H9 (cell line): Measurements from ENCODE around the gene RBP4. TPM values are rescaled to one million over a fixed set of nuclear protein-coding genes. Genes with fewer than 3 reads are reported as not detected.

ENCODE experiments used
- DNase-seq: peaks from one replicate; pipeline ENCODE4 v3.0.0-alpha.2; 2017
- H2AFZ ChIP-seq: one replicate; pipeline ENCODE4 v1.6.1; 2013; ENCODE audit warnings: mild to moderate bottlenecking, low read length, control low read depth, moderate library complexity
- H2AK5ac ChIP-seq: 2 replicates; pipeline ENCODE4 v1.6.1; 2013; ENCODE audit warnings: low read length, control low read depth, mixed read lengths; ENCODE audit not compliant: insufficient read length
- H2BK120ac ChIP-seq: one replicate; pipeline ENCODE4 v1.6.1; 2013; ENCODE audit warnings: low read depth, mild to moderate bottlenecking, low read length, control low read depth, inconsistent platforms; ENCODE audit not compliant: poor library complexity, severe bottlenecking
- H2BK12ac ChIP-seq: 2 replicates; pipeline ENCODE4 v1.6.1; 2013; ENCODE audit warnings: low read length, control low read depth, mixed read lengths, low read depth; ENCODE audit not compliant: insufficient read length
- H2BK15ac ChIP-seq: 2 replicates; pipeline ENCODE4 v1.6.1; 2013; ENCODE audit warnings: low read depth, low read length, control low read depth
- H2BK20ac ChIP-seq: one replicate; pipeline ENCODE4 v1.6.1; 2013; ENCODE audit warnings: low read depth, mild to moderate bottlenecking, low read length, control low read depth, inconsistent platforms; ENCODE audit not compliant: poor library complexity, severe bottlenecking
- H2BK5ac ChIP-seq: 2 replicates; pipeline ENCODE4 v1.6.1; 2013; ENCODE audit warnings: low read length, control low read depth, mixed read lengths; ENCODE audit not compliant: insufficient read length
- H3K14ac ChIP-seq: 2 replicates; pipeline ENCODE4 v1.6.1; 2013; ENCODE audit warnings: low read length, control low read depth; ENCODE audit not compliant: insufficient read depth
- H3K18ac ChIP-seq: 2 replicates; pipeline ENCODE4 v1.6.1; 2013; ENCODE audit warnings: low read depth, mild to moderate bottlenecking, mixed read lengths, low read length, control low read depth; ENCODE audit not compliant: insufficient read length
- H3K23ac ChIP-seq: 2 replicates; pipeline ENCODE4 v1.6.1; 2013; ENCODE audit warnings: low read length, control low read depth, mixed read lengths, low read depth; ENCODE audit not compliant: insufficient read length
- H3K23me2 ChIP-seq: 2 replicates; pipeline ENCODE4 v1.6.1; 2013; ENCODE audit warnings: low read depth, mild to moderate bottlenecking, mixed read lengths, low read length, control low read depth; ENCODE audit not compliant: insufficient read length, poor library complexity, severe bottlenecking
- H3K27ac ChIP-seq: 2 replicates; pipeline ENCODE4 v1.5.1; 2013; ENCODE audit warnings: low read length, control low read depth, mixed read lengths, low read depth; ENCODE audit not compliant: insufficient read length
- H3K27me3 ChIP-seq: 2 replicates; pipeline ENCODE4 v1.6.1; 2013; ENCODE audit warnings: low read length, control low read depth, inconsistent platforms; ENCODE audit not compliant: insufficient read depth
- H3K4ac ChIP-seq: 2 replicates; pipeline ENCODE4 v1.6.1; 2013; ENCODE audit warnings: low read depth, mild to moderate bottlenecking, control low read depth, inconsistent platforms, low read length, moderate library complexity
- H3K4me1 ChIP-seq: 2 replicates; pipeline ENCODE4 v1.6.1; 2013; ENCODE audit warnings: low read length, control low read depth, inconsistent platforms; ENCODE audit not compliant: insufficient read depth
- H3K4me2 ChIP-seq: 2 replicates; pipeline ENCODE4 v1.6.1; 2013; ENCODE audit warnings: low read length, control low read depth, mixed read lengths; ENCODE audit not compliant: insufficient read length, insufficient read depth
- H3K56ac ChIP-seq: 2 replicates; pipeline ENCODE4 v1.6.1; 2013; ENCODE audit warnings: low read depth, mild to moderate bottlenecking, mixed read lengths, low read length, control low read depth; ENCODE audit not compliant: insufficient read length
- H3K79me1 ChIP-seq: 2 replicates; pipeline ENCODE4 v1.6.1; 2013; ENCODE audit warnings: low read depth, mild to moderate bottlenecking, moderate library complexity, low read length, control low read depth, inconsistent platforms; ENCODE audit not compliant: insufficient read depth, poor library complexity, severe bottlenecking
- H3K79me2 ChIP-seq: 2 replicates; pipeline ENCODE4 v1.6.1; 2013; ENCODE audit warnings: low read length, control low read depth, inconsistent platforms; ENCODE audit not compliant: insufficient read depth
- H3K9ac ChIP-seq: 2 replicates; pipeline ENCODE4 v1.6.1; 2013; ENCODE audit warnings: low read length, control low read depth, mixed read lengths; ENCODE audit not compliant: insufficient read length; ENCODE audit errors: extremely low read depth
- H3K9me3 ChIP-seq: one replicate; pipeline ENCODE4 v1.6.1; 2013; ENCODE audit warnings: low read depth, low read length, inconsistent platforms; ENCODE audit not compliant: control insufficient read depth
- H3T11ph ChIP-seq: one replicate; pipeline ENCODE4 v1.6.1; 2013; ENCODE audit warnings: mild to moderate bottlenecking, low read length, control low read depth, inconsistent platforms
- H4K20me1 ChIP-seq: one replicate; pipeline ENCODE4 v1.6.1; 2013; ENCODE audit not compliant: control insufficient read depth, insufficient read length, insufficient read depth
- H4K5ac ChIP-seq: 2 replicates; pipeline ENCODE4 v1.6.1; 2013; ENCODE audit warnings: low read depth, mild to moderate bottlenecking, mixed read lengths, low read length, control low read depth; ENCODE audit not compliant: insufficient read length
- H4K8ac ChIP-seq: replicated peaks from 2 replicates; pipeline ENCODE4 v1.6.1; 2013; ENCODE audit warnings: low read length, control low read depth, mixed read lengths, low read depth; ENCODE audit not compliant: insufficient read length
- H4K91ac ChIP-seq: 2 replicates; pipeline ENCODE4 v1.6.1; 2013; ENCODE audit warnings: low read depth, mild to moderate bottlenecking, moderate library complexity, mixed read lengths, low read length, control low read depth; ENCODE audit not compliant: insufficient read length
- H3K27ac Mint-ChIP-seq, 3 experiments: 2 replicates in 2 of 3; 3 replicates in 1 of 3; pipeline ENCODE4 v1.8.0; 2020 to 2021; ENCODE audit warnings: mixed read lengths in 3 of 3, mild to moderate bottlenecking in 1 of 3, moderate library complexity in 1 of 3
- H3K27me3 Mint-ChIP-seq: 2 replicates; pipeline ENCODE4 v1.8.0; 2021; ENCODE audit warnings: low read depth, mild to moderate bottlenecking, moderate library complexity, mixed read lengths
- H3K36me3 Mint-ChIP-seq, 3 experiments: 2 replicates in 2 of 3; 3 replicates in 1 of 3; pipeline ENCODE4 v1.8.0; 2020 to 2021; ENCODE audit warnings: low read depth in 3 of 3, mixed read lengths in 3 of 3; ENCODE audit not compliant: insufficient read depth in 1 of 3
- H3K4me1 Mint-ChIP-seq, 2 experiments: 2 replicates each; pipeline ENCODE4 v1.8.0; 2020; ENCODE audit warnings: mixed read lengths in 2 of 2
- H3K4me3 Mint-ChIP-seq, 2 experiments: 2 replicates in 1 of 2; 3 replicates in 1 of 2; pipeline ENCODE4 v1.8.0; 2020 to 2021; ENCODE audit warnings: mild to moderate bottlenecking in 2 of 2, mixed read lengths in 2 of 2, moderate library complexity in 1 of 2
- H3K9me3 Mint-ChIP-seq, 2 experiments: 2 replicates in 1 of 2; 3 replicates in 1 of 2; pipeline ENCODE4 v1.8.0; 2020; ENCODE audit warnings: mild to moderate bottlenecking in 2 of 2, mixed read lengths in 2 of 2, moderate library complexity in 1 of 2
- CTCF ChIP-seq: fragments of 200-600 bp; sonication (generic); conservative IDR thresholded peaks from 3 replicates; pipeline ENCODE4 v1.8.0; 2021; ENCODE audit warnings: antibody characterized with exemption, mild to moderate bottlenecking
- whole genome bisulfite sequencing: extraction: QIAGEN DNeasy Blood & Tissue Kit; methylation state at CpG from one replicate; pipeline ENCODE4 v1.1.7; 2013; ENCODE audit warnings: missing lambda C conversion rate, low lambda C conversion rate, mixed read lengths; ENCODE audit not compliant: insufficient read length; ENCODE audit errors: extremely low coverage; 5-methylcytosine and 5-hydroxymethylcytosine counted together
- total RNA-seq: library from RNA; stranded (reverse); gene quantifications from 2 replicates; pipeline ENCODE4 v1.2.1, GENCODE V29; 2021

Gene RBP4
- total RNA-seq, 1 experiment from 2014 or later, result not detected

- H3K56ac ChIP-seq, result no peak overlapping the region
- H2BK12ac ChIP-seq, result no peak overlapping the region
- no peaks in the 10 kb centered on the region for H3K79me1 ChIP-seq
- H3K14ac ChIP-seq, result no peak overlapping the region
- H3K27me3 Mint-ChIP-seq, result peaks cover 23% of the 10 kb centered on the region
- peaks cover 3% of the 10 kb centered on the region for H3K23me2 ChIP-seq
- no peak overlapping the region for H2BK20ac ChIP-seq
- no peak overlapping the region for H3K23ac ChIP-seq
- no peak overlapping the region for H3K4me2 ChIP-seq
- no peak overlapping the region for H3K18ac ChIP-seq
- no peak overlapping the region for H2BK120ac ChIP-seq
- H3K27ac ChIP-seq, result no peak overlapping the region
- no peak for TF ChIP-seq CTCF
- no peak overlapping the region for H4K8ac ChIP-seq
- no peak overlapping the region for H3K4ac ChIP-seq
- H3K9me3 Mint-ChIP-seq, result no peaks in the 10 kb centered on the region
- DNase-seq, result no peak
- H3K36me3 Mint-ChIP-seq, result no peaks in the 10 kb centered on the region
- no peak overlapping the region for H2BK15ac ChIP-seq
- no peaks in the 10 kb centered on the region; the same call in 1 of the 2 replicates for H3K4me1 ChIP-seq
- no peaks in the 10 kb centered on the region for H3K79me2 ChIP-seq
- H3K27me3 ChIP-seq, result no peaks in the 10 kb centered on the region
- no peaks in the 10 kb centered on the region for H4K20me1 ChIP-seq
- no peak overlapping the region for H4K5ac ChIP-seq
- no peak overlapping the region for H2AK5ac ChIP-seq
- no peaks in the 10 kb centered on the region for H3K9me3 ChIP-seq
- no peak overlapping the region for H3K9ac ChIP-seq
- peaks cover 9 to 11% of the 10 kb centered on the region in 2 experiments for H3K4me1 Mint-ChIP-seq
- H3T11ph ChIP-seq, result no peak overlapping the region
- WGBS, result no CpG with 5 or more reads among the region's 9 CpGs
- H4K91ac ChIP-seq, result no peak overlapping the region
- H2AFZ ChIP-seq, result no peak overlapping the region
- H3K27ac Mint-ChIP-seq, result no peak overlapping the region
- no peak overlapping the region for H2BK5ac ChIP-seq
- H3K4me3 Mint-ChIP-seq, result no peak overlapping the region
Measured at GRCh38 chr10:93615576-93616235, 14.7 kb upstream of the RBP4 start.
